HL-60 (cell line): ENCODE measurements around the gene FAM83E.

ENCODE experiments used
- CTCF ChIP-seq: IDR thresholded peaks from one replicate; pipeline ENCODE4 v1.5.1; 2011; ENCODE audit warnings: low read length, control low read depth, inconsistent platforms; ENCODE audit not compliant: insufficient read depth
- POLR2AphosphoS5 ChIP-seq: IDR thresholded peaks from 2 replicates; pipeline ENCODE4 v1.6.1; 2012; ENCODE audit warnings: low read depth

DNA sequence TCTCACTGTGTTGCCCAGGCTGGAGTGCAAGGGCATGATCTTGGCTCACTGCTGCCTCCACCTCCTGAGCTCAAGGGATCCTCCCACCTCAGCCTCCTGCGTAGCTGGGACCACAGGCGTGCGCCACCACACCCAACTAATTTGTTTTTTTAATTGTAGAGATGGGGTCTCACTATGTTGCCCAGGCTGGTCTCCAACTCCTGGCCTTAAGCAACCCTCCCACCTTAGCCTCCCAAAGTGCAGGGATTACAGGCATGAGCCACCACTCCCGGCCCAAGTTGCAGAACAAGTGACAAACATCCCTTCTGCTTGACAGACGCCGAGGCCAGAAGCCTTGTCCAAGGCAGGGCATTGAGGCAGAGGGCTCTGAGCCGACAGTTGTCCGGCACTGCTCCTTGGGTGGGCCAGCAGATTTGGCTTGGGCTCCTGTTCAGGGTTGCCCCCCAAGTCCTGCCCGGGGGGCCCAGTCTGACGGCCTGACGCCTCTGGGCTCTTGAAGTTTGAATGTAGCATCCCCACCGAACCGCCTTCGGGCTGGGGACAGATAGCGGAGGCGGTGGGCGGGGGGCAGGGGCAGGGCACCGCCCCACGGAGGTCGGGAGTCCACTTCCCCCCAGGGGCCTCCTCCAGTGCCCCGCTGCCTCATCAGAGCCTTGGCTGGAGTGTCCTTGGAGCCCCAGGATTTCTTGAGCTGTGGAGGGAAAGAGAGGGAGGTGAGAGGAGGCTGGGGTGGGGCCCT lies 14.0 kb downstream of the FAM83E start:
- TF ChIP-seq CTCF (no peak), POLR2AphosphoS5 (no peak)
